Panc1 (cell line): ENCODE results near the gene PLXNC1. TPM values are rescaled to one million over a fixed set of nuclear protein-coding genes. Genes with fewer than 3 reads are reported as not detected.

Experiments used
- ATAC-seq: fragments of 200-7000 bp; cut with Tn5 transposase; 2 replicates; pipeline ENCODE4 v1.9.1; 2020; ENCODE audit warnings: mild to moderate bottlenecking, moderate library complexity
- BruUV-seq: library from RNA; stranded (reverse); fragments of 400-500 nt; replicated peaks from 2 replicates; lab custom pipeline; 2021; lab: Mats Ljungman, UMichigan
- CTCF ChIA-PET: fragments of 300-600 bp; sonication (Branson Sonifier 250); formaldehyde crosslinking; loops from one replicate; lab custom pipeline; 2022; ENCODE audit warnings: antibody characterized with exemption; lab: Charles Lee
- POLR2A ChIA-PET: fragments of 300-600 bp; sonication (Branson Sonifier 250); formaldehyde crosslinking; loops from one replicate; lab custom pipeline; 2022; ENCODE audit warnings: antibody characterized with exemption; lab: Charles Lee
- DNase-seq: peaks from one replicate; pipeline ENCODE4 v3.0.0-alpha.2; 2010; ENCODE audit warnings: low read depth, low spot score
- H3K27ac ChIP-seq: 2 replicates; pipeline ENCODE4 v1.5.1; 2011; ENCODE audit warnings: mild to moderate bottlenecking, low read length, inconsistent platforms
- H3K27me3 ChIP-seq: fragments of 200-500 bp; sonication (Bioruptor generic); 2 replicates; pipeline ENCODE4 v1.6.0; 2014; ENCODE audit warnings: low read length, inconsistent platforms; ENCODE audit not compliant: control insufficient read depth, insufficient read depth
- H3K36me3 ChIP-seq: fragments of 200-500 bp; sonication (Bioruptor generic); 2 replicates; pipeline ENCODE4 v1.5.1; 2014; ENCODE audit warnings: inconsistent platforms, mild to moderate bottlenecking, low read length, moderate library complexity; ENCODE audit not compliant: control insufficient read depth, insufficient read depth
- H3K4me1 ChIP-seq: 2 replicates; pipeline ENCODE4 v1.5.1; 2011; ENCODE audit warnings: inconsistent platforms, mild to moderate bottlenecking, low read length, moderate library complexity; ENCODE audit not compliant: control insufficient read depth, insufficient read depth
- H3K4me3 ChIP-seq, 2 experiments: 2 replicates each; pipeline ENCODE4 v1.5.1; 2011 to 2012; ENCODE audit warnings: low read depth in 2 of 2, low read length in 2 of 2, mild to moderate bottlenecking in 2 of 2, inconsistent platforms in 1 of 2, moderate library complexity in 1 of 2
- H3K9me3 ChIP-seq: fragments of 200-500 bp; sonication (Bioruptor generic); 2 replicates; pipeline ENCODE4 v1.5.1; 2014; ENCODE audit warnings: low read depth, mild to moderate bottlenecking, inconsistent platforms, low read length, moderate library complexity; ENCODE audit not compliant: control insufficient read depth, insufficient read depth
- CTCF ChIP-seq: fragments of 450-650 bp; IDR thresholded peaks from 2 replicates; pipeline ENCODE4 v1.5.1; 2017; ENCODE audit warnings: mild to moderate bottlenecking
- POLR2AphosphoS5 ChIP-seq: IDR thresholded peaks from 2 replicates; pipeline ENCODE4 v1.6.1; 2012; ENCODE audit warnings: mild to moderate bottlenecking, low read depth, low read length, moderate library complexity
- REST ChIP-seq, 2 experiments: IDR thresholded peaks; 2 replicates each; pipeline ENCODE4 v1.6.1; 2011 to 2012; ENCODE audit warnings: low read depth in 2 of 2, control low read depth in 1 of 2, low read length in 1 of 2, mild to moderate bottlenecking in 1 of 2, moderate library complexity in 1 of 2; ENCODE audit not compliant: insufficient read depth in 1 of 2
- SIN3A ChIP-seq: IDR thresholded peaks from 2 replicates; pipeline ENCODE4 v1.6.1; 2012; ENCODE audit warnings: low read depth, mild to moderate bottlenecking, low read length, moderate library complexity, borderline replicate concordance; ENCODE audit not compliant: insufficient read depth
- TCF7L2 ChIP-seq: IDR thresholded peaks from 2 replicates; pipeline ENCODE4 v1.6.1; 2011; ENCODE audit warnings: mild to moderate bottlenecking, low read depth, low read length, inconsistent platforms
- in situ Hi-C: cut with HindIII; loops from 2 replicates; pipeline ENCODE4 v1.10.0; 2016; ENCODE audit warnings: low sequenced_read_pairs, low pct_unique_long_range_greater_than_20kb
- intact Hi-C: fragments of 100-400 bp; cut with micrococcal nuclease; formaldehyde crosslinking; loops from one replicate; pipeline ENCODE4 v1.10.0; 2022; ENCODE audit not compliant: unreplicated experiment
- total RNA-seq: library from RNA; stranded (reverse); gene quantifications from one replicate; pipeline ENCODE4 v1.2.1, GENCODE V29; 2021; ENCODE audit not compliant: unreplicated experiment

Gene PLXNC1
- total RNA-seq, 1 experiment from 2014 or later = 0.57 TPM

- ChIA-PET CTCF (no interaction called here), POLR2A (no interaction called here)
- Histone ChIP-seq H3K4me1 (no peaks in the 10 kb centered on the region), H3K4me3 (no peak overlapping the region), H3K9me3 (no peaks in the 10 kb centered on the region), H3K27me3 (peaks cover 30% of the 10 kb centered on the region), H3K27ac (no peak overlapping the region), H3K36me3 (no peaks in the 10 kb centered on the region)
- intact Hi-C loops (no loop called here), in situ Hi-C loops (no loop called here)
- BruUV-seq = no TSS peak
- ATAC-seq = no peak
- DNase-seq = no peak
- no peak for TF ChIP-seq POLR2AphosphoS5
These were observed 87.5 kb downstream of the PLXNC1 start for GRCh38 chr12:94235848-94236247.

GRCh38 chr12:94239332-94239993 is 91.1 kb downstream of the PLXNC1 start:
- Histone ChIP-seq H3K4me3 (no peak overlapping the region), H3K27me3 (peaks cover 39% of the 10 kb centered on the region), H3K36me3 (no peaks in the 10 kb centered on the region), H3K4me1 (no peaks in the 10 kb centered on the region), H3K9me3 (no peaks in the 10 kb centered on the region), H3K27ac (no peak overlapping the region)
- TF ChIP-seq REST (IDR thresholded peaks at IDR 0.05; ENCODE audit: insufficient read depth in 1 of 2, low read depth in 2 of 2, low read length in 1 of 2) (no peak), TCF7L2 (no peak), POLR2AphosphoS5 (no peak), CTCF (no peak), SIN3A (no peak)
- BruUV-seq = no TSS peak
- ChIA-PET CTCF (no interaction called here), POLR2A (interaction anchor here (0.6 kb wide), 1 partner anchor 1583 kb away, joined by 4 read pairs; no protein-coding TSS in a partner anchor)
- intact Hi-C loops (no loop called here), in situ Hi-C loops (no loop called here)
- DNase-seq (no peak), ATAC-seq (no peak)

- H3K9me3 ChIP-seq = no peaks in the 10 kb centered on the region
- H3K4me3 ChIP-seq = no peak overlapping the region
- no peaks in the 10 kb centered on the region for H3K4me1 ChIP-seq
- ATAC-seq (no peak), DNase-seq (no peak)
- CTCF ChIA-PET = no interaction called here
- H3K36me3 ChIP-seq = no peaks in the 10 kb centered on the region
- H3K27ac ChIP-seq = no peak overlapping the region
- in situ Hi-C loops (no loop called here), intact Hi-C loops (no loop called here)
- POLR2A ChIA-PET = no interaction called here
- no TSS peak for BruUV-seq
- H3K27me3 ChIP-seq = peaks cover 39% of the 10 kb centered on the region
- TF ChIP-seq TCF7L2 = no peak
- no peak for TF ChIP-seq CTCF
- TF ChIP-seq REST (IDR thresholded peaks at IDR 0.05; ENCODE audit: insufficient read depth in 1 of 2, low read depth in 2 of 2, low read length in 1 of 2) = no peak
- TF ChIP-seq POLR2AphosphoS5 = no peak
- TF ChIP-seq SIN3A = no peak
These were observed 91.8 kb downstream of the PLXNC1 start for GRCh38 chr12:94240171-94240570.
